HepG2 (cell line): ENCODE data around the gene CD2. TPM values are rescaled to one million over a fixed set of nuclear protein-coding genes. Genes with fewer than 3 reads are reported as not detected.

Experiments used
- ATAC-seq: fragments of 200-7000 bp; cut with Tn5 transposase; 3 replicates; pipeline ENCODE4 v1.9.1; 2020; ENCODE audit warnings: mild to moderate bottlenecking, moderate library complexity
- BruUV-seq: library from RNA; stranded (reverse); fragments of 400-500 nt; replicated peaks from 2 replicates; lab custom pipeline; 2021; lab: Mats Ljungman, UMichigan
- CTCF ChIA-PET: fragments of 300-600 bp; formaldehyde crosslinking; extraction: SDS; loops from one replicate; lab custom pipeline; 2021; ENCODE audit warnings: low total read pairs, inconsistent platforms, low intra/inter-chr PET ratio; lab: Yijun Ruan, JAX
- POLR2A ChIA-PET: fragments of 350-600 bp; sonication (Branson Sonifier 250); formaldehyde crosslinking; loops from one replicate; lab custom pipeline; 2020; ENCODE audit warnings: antibody characterized with exemption, inconsistent platforms; lab: Yijun Ruan, JAX
- DNase-seq: peaks from one replicate; pipeline ENCODE4 v3.0.0-alpha.2; 2015; ENCODE audit warnings: low spot score
- FAIRE-seq: peaks from 3 replicates; lab custom pipeline; 2011; peaks lifted over from hg19 to GRCh38; lab: Jason Lieb, UNC
- H2AFZ ChIP-seq: one replicate; pipeline ENCODE4 v1.6.1; 2011; ENCODE audit warnings: low read length, inconsistent platforms
- H3K27ac ChIP-seq: fragments of 300-600 bp; 3 replicates; pipeline ENCODE4 v1.8.0; 2011; ENCODE audit warnings: mixed run types, mild to moderate bottlenecking, mixed read lengths, low read length, inconsistent platforms; ENCODE audit not compliant: insufficient read depth; ENCODE audit errors: extremely low read length
- H3K27me3 ChIP-seq, 2 experiments: fragments of 200-600 bp in 1 of 2; 2 replicates in 1 of 2; 3 replicates in 1 of 2; pipeline versions ENCODE4 v1.6.0 to v1.8.0; 2011; ENCODE audit warnings: low read length in 2 of 2, mild to moderate bottlenecking in 2 of 2, moderate library complexity in 2 of 2, inconsistent platforms in 1 of 2; ENCODE audit not compliant: insufficient read depth in 2 of 2, control insufficient read depth in 1 of 2
- H3K36me3 ChIP-seq, 2 experiments: fragments of 200-600 bp in 1 of 2; replicated peaks in 1 of 2; 2 replicates in 1 of 2; 3 replicates in 1 of 2; pipeline versions ENCODE4 v1.5.1 to v1.8.0; 2011; ENCODE audit warnings: low read length in 2 of 2, inconsistent platforms in 1 of 2; ENCODE audit not compliant: insufficient read depth in 2 of 2, control insufficient read depth in 1 of 2
- H3K4me1 ChIP-seq: 2 replicates; pipeline ENCODE4 v1.5.1; 2012; ENCODE audit warnings: low read length, inconsistent platforms; ENCODE audit not compliant: insufficient read depth
- H3K4me2 ChIP-seq: 2 replicates; pipeline ENCODE4 v1.6.0; 2011; ENCODE audit warnings: low read depth, low read length, inconsistent platforms
- H3K4me3 ChIP-seq, 3 experiments: fragments of 200-600 bp in 1 of 3; sonication (generic), shearing (Covaris generic) in 1 of 3; replicated peaks in 1 of 3; 2 replicates each; pipeline ENCODE4 v1.5.1; 2011 to 2016; ENCODE audit warnings: low read length in 3 of 3, inconsistent platforms in 2 of 3, low read depth in 2 of 3, mild to moderate bottlenecking in 2 of 3, control low read depth in 1 of 3, mixed read lengths in 1 of 3; ENCODE audit not compliant: insufficient read depth in 1 of 3
- H3K79me2 ChIP-seq: one replicate; pipeline ENCODE4 v1.6.1; 2011; ENCODE audit warnings: low read length, inconsistent platforms; ENCODE audit not compliant: insufficient read depth
- H3K9ac ChIP-seq: 2 replicates; pipeline ENCODE4 v1.6.0; 2011; ENCODE audit warnings: mild to moderate bottlenecking, low read depth, low read length, inconsistent platforms; ENCODE audit not compliant: insufficient read depth
- H3K9me3 ChIP-seq: 2 replicates; pipeline ENCODE4 v1.5.1; 2012; ENCODE audit warnings: mild to moderate bottlenecking, low read length
- H4K20me1 ChIP-seq: 2 replicates; pipeline ENCODE4 v1.6.0; 2011; ENCODE audit warnings: inconsistent platforms, mild to moderate bottlenecking, low read length, moderate library complexity; ENCODE audit not compliant: insufficient read depth
- ADNP ChIP-seq: sonication (generic); formaldehyde crosslinking; IDR thresholded peaks from 2 replicates; pipeline ENCODE4 v1.4.0; 2020; ENCODE audit warnings: missing genetic modification reagents
- AKAP8 ChIP-seq: sonication (generic); formaldehyde crosslinking; IDR thresholded peaks from 2 replicates; pipeline ENCODE4 v1.5.1; 2020; ENCODE audit warnings: mild to moderate bottlenecking, missing genetic modification reagents
- DMTF1 ChIP-seq: sonication (generic); formaldehyde crosslinking; IDR thresholded peaks from 2 replicates; pipeline ENCODE4 v1.4.0; 2020; ENCODE audit warnings: mild to moderate bottlenecking, missing genetic modification reagents
- KLF15 ChIP-seq: sonication (generic); formaldehyde crosslinking; IDR thresholded peaks from 2 replicates; pipeline ENCODE4 v1.8.1; 2023; ENCODE audit warnings: borderline replicate concordance, mild to moderate bottlenecking, inconsistent platforms, missing genetic modification reagents, mixed read lengths
- ZKSCAN5 ChIP-seq: sonication (generic); formaldehyde crosslinking; IDR thresholded peaks from 2 replicates; pipeline ENCODE4 v1.5.1; 2020; ENCODE audit warnings: mild to moderate bottlenecking, missing genetic modification reagents
- ZNF317 ChIP-seq: sonication (generic); formaldehyde crosslinking; IDR thresholded peaks from 2 replicates; pipeline ENCODE4 v1.5.0; 2020; ENCODE audit warnings: mild to moderate bottlenecking, missing genetic modification reagents
- whole genome bisulfite sequencing: methylation state at CpG from one replicate; pipeline ENCODE4 v1.1.6; 2017; ENCODE audit warnings: low lambda C conversion rate; 5-methylcytosine and 5-hydroxymethylcytosine counted together
- in situ Hi-C: cut with HindIII; loops from 2 replicates; pipeline ENCODE4 v1.10.0; 2017; ENCODE audit warnings: low pct_unique_long_range_greater_than_20kb; ENCODE audit not compliant: extremely low pct_ligation_motif_present
- intact Hi-C: fragments of 100-400 bp; cut with micrococcal nuclease; formaldehyde crosslinking; loops from one replicate; pipeline ENCODE4 v1.10.0; 2022; ENCODE audit not compliant: unreplicated experiment
- polyA plus RNA-seq, 8 experiments: library from polyadenylated mRNA; depleted of rRNA in 3 of 8; stranded (reverse) in 7 of 8; unstranded in 1 of 8; fragments of >200 nt; fragmentation: Illumina TruSeq in 4 of 8; extraction: Trizol in 4 of 8; gene quantifications; 2 replicates each; pipeline versions ENCODE4 v1.2.1 to v1.2.3, GENCODE V29; 2011 to 2016; ENCODE audit warnings: low read depth in 4 of 8, missing spikeins in 1 of 8, mixed read lengths in 1 of 8; ENCODE audit not compliant: insufficient read depth in 1 of 8
- total RNA-seq, 5 experiments: library from RNA; depleted of rRNA; stranded (reverse); fragments of >200 nt; fragmentation: Illumina TruSeq; extraction: Trizol; gene quantifications; 2 replicates each; pipeline ENCODE4 v1.2.3, GENCODE V29; 2016; ENCODE audit warnings: low read depth in 1 of 5

Gene CD2
- total and polyA plus RNA-seq, 2 of the 13 experiments (the other 11 are each of a cell fraction or from before 2014, with no cell fraction given), result not detected

- intact Hi-C loops, result no loop called here
- 41% methylated on average over 5 of the region's 5 CpGs for WGBS
- CTCF ChIA-PET, result no interaction called here
- Histone ChIP-seq H3K4me1 (peaks cover 12% of the 10 kb centered on the region), H3K36me3 (no peaks in the 10 kb centered on the region), H3K79me2 (no peaks in the 10 kb centered on the region), H3K4me2 (no peak overlapping the region), H3K9ac (no peak overlapping the region), H4K20me1 (no peaks in the 10 kb centered on the region), H3K4me3 (no peak overlapping the region), H3K9me3 (no peaks in the 10 kb centered on the region), H3K27ac (no peak overlapping the region), H2AFZ (no peak overlapping the region), H3K27me3 (peaks cover 0 to 4% of the 10 kb centered on the region in 2 experiments; a peak in 2 of 5 replicates)
- in situ Hi-C loops, result no loop called here
- TF ChIP-seq AKAP8 (CRISPR knock-in tag) (no peak), KLF15 (CRISPR knock-in tag) (no peak), DMTF1 (CRISPR knock-in tag) (no peak), ZKSCAN5 (CRISPR knock-in tag) (no peak), ADNP (CRISPR knock-in tag) (no peak), ZNF317 (CRISPR knock-in tag) (no peak)
- no peak for DNase-seq
- POLR2A ChIA-PET, result no interaction called here
- no peak for FAIRE-seq
- no TSS peak for BruUV-seq
- ATAC-seq, result no peak
Measured at GRCh38 chr1:116767782-116768382, 13.7 kb downstream of the CD2 start.
